Activated T-helper 9 cell treated with anti-CD3 and anti-CD28 coated beads, Interleukin-2, amount 50 U/mL, for 16 hours (primary cell): ENCODE measurements around the gene SORCS3.

ENCODE experiments used
- DNase-seq: peaks from one replicate; pipeline ENCODE4 v3.0.0-alpha.2; 2020; ENCODE audit warnings: low read depth

The SORCS3 gene

DNA sequence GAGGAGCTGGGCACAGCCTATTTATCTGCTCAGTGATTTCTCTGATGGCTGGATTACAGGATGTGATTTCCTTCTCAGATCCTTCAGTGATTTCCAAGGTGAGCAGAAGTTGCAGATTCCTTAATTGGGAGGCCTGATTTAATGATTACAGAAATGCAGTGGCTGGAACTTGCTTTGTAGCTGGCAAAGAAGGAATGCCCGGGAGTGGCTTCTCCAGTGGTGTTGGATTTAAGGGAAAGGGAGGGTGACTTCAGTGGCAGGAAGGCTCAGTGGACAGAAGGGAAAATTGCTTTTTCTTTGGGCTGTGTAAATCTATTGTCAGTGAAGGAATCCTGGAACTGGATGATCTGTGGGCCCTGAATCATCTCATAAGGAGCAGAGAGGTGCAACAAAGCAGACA is 5.1 kb downstream of the SORCS3 start:
- DNase-seq = no peak

DNA sequence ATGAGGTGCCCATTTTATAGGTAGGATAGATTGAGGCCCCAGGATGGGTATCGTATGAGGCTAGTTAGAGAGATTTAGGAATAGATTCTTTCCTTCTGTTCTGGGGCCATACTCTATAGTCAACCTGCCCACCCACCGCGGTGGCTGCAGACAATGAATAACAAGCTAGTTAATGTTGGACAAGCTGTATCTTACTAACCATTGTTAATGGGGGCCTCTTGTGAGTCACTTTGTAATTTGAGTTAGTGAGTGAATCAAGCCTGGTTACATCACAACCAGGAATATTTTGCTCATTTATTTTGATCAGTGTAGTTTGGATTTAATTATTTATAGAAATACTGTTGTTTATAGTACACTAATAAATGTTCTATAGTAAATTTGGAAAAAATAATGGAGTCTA is 7.3 kb downstream of the SORCS3 start:
- DNase-seq = no peak

DNA sequence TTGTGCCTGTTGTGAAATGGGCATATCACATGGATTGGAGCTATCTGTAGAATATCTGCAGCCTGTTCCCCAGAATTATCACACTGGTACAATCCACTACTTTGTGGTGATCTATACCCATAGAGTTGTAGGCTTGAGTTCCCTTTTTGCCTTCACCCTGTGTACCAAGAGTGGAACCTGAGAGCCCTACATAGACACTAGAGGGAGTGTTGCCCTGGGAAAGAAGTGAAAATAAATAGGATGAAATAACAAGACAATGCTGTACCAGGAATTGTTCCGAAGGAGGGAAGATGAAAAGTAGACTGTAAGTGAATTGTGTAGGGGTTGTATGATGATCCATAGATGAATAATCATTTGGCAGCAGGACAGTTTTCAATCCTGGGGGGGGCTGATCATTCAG is 9.0 kb downstream of the SORCS3 start:
- DNase-seq = no peak

DNA sequence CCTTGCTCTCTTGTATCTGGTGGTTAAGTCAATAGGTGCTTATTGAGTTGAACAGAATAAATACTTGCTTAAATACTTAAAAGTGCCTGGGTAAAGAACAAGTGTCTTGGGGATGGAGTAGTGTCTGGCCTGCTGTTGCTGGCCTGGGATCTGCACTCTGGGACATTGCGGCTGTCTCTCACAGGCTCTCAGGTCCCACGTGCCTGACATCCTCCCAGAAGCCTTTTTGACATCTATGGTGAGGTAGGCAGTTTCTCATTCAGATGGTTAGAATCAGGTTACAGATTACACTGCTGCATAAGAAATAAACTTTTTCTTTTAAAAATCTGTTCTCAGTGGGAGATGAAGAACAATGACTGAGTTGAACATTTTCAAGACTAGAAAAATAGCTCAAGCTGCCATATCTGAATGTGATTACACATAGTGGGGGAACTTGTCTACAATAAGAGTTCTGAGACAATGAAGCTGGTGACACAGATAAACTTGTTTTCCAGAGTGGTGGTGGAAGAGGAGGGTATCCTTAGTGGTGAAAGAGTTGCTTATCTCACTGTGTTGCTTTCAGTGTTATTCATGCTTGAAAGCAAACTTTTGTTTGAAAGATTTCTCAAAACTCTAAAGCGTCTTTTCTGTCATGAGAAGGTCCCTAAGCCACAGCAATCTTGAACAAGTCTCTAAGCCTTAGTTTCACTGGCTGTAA is 9.7 kb downstream of the SORCS3 start:
- DNase-seq = no peak

DNA sequence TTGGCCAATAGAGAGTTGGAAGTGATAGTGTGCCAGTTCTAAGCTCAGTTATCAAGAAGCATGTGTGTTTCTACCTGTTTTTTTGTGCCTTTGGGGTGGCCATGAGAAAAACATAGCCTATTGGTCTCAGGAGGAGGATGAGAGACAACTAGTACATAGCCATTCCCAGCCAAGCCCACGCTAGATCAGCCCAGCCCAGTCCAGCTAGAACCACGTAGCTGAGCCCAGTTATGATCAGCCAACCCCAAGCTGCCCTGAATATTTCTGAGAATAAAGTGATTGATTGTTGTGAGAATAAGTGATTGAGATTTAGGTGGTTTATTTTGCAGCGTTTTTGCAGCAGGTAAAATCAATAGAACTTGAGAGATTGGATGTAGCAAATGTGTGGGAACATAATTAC is 15.9 kb downstream of the SORCS3 start:
- DNase-seq = no peak

DNA sequence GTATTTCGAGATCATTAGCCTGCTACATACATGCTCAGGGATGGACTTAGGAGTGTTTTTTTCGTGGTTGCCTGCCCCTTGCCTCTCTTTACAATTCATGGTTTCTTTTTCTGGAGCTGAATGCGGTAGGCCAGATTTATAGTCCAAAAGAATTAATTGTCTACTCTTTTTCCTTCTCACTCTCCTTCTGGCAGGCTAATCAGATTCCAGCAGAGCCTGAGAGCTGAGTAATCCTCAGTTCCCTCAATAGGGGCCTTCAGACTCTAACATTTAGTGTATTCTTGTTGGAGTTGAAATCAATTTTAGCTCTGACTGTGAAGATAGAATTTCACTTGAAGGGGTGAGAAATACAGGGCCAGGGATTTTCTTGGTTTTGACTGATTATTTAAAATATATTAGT is 16.4 kb downstream of the SORCS3 start:
- no peak for DNase-seq

DNA sequence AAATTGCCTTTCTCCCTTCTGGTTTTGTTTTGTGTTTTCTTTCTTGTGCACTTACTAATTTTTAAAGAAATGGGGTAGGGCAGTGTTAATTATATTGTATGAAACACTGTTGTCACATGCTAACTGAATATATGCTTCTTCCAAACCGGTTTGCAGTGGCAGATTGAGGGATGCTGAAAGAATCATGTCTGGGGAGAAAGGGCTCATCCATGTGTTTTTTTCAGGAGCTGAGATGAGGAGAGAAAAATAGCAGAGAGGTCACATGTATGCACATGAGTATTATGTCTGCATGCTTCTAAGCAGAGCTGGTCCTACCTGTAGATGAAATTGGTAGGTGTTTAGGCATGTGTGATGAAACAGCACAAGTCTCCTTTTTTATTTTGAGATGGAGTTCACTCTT is 17.0 kb downstream of the SORCS3 start:
- DNase-seq = no peak

DNA sequence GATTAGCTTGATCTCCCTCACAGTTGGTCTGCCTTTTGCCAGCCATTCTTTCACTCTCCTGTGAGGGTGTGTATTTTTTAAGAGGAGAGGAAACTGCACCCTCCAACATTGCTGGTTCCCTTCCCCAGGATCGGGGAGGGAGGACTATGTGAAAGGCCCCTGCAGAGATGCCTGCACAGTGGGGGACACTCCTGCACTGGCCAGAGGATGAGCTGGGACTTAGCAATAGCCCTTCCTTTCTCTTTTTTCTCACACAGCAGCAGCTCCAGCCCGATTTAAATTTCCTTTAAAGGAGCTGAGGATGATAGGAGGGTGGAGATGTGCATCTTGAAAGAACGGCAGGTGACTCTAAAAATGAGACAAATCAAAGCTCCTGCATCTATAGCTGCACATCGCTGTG is 18.7 kb downstream of the SORCS3 start:
- no peak for DNase-seq

DNA sequence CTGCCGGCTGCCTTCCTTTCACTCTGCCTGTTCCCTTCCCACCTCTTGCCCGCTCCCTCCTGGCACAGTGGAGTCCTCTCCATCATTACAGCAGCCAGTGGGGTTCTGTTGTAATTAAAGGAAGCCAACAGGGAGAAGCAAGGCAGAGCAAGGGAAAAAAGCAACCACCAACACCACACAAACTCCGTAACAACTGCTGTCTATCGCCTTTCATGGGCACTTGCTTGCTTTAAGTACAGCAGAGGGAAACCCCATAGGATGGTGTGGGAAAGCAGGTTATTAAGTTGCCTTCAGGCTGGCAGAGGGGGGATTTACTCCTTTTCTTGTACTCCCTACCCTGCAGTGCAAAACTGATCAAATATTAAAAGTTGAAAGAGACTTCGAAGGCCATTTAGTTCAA is 22.0 kb downstream of the SORCS3 start:
- no peak for DNase-seq

DNA sequence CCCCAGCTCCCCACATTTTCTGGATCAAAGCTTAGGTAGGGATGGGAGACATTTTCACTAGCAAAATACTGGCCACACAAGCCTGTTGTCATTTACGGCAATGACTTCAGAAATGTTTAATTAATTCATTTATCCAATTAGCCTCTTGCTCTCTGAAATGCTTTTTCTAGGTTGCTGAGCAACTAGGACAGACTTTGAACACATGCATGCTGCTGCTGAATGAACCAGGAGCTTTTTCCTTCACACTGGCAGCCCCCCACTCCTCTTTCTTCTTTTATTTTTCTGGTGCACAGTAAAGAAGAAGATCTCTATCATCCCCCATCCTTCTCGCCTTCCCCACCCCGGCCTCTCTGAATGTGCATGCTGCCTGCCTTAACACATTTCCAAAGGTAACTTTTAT is 22.5 kb downstream of the SORCS3 start:
- DNase-seq = no peak

DNA sequence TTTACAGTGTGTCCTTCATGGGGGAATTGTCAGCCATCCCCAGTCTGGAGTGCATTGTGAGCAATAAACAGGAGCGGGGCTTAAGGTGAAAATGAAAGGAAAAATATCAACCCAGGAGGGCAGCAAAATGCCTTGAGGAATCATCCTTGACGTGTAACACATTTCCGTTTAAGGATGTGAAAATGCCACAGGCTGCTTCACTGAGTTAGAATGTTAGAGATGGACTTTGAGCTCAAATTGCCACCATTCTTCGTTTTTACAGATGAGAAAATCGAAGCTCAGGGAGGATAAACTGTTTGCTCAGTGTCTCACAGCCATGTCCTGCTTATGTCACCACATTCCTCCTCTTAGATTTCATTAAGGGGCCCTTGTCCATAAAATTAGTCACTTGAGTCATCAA is 23.1 kb downstream of the SORCS3 start:
- no peak for DNase-seq

DNA sequence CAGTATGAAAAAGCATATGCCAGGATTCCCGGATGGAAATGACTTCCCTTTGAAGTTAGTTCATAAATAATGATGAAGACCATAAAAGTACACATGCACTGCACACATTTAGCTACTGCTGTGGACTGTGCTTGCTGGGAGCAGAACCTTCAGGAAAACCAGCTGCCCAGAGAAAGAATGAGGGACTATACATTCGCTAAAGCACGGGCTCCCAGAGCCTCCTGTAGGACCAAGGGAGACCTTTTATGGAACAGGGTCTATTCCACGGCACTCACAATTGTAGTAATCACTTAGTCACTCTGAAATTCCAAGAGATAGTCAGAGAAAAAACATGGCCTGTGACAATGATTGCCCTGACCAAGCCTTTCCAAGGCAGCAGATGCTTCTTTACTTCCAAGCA is 24.1 kb downstream of the SORCS3 start:
- no peak for DNase-seq

DNA sequence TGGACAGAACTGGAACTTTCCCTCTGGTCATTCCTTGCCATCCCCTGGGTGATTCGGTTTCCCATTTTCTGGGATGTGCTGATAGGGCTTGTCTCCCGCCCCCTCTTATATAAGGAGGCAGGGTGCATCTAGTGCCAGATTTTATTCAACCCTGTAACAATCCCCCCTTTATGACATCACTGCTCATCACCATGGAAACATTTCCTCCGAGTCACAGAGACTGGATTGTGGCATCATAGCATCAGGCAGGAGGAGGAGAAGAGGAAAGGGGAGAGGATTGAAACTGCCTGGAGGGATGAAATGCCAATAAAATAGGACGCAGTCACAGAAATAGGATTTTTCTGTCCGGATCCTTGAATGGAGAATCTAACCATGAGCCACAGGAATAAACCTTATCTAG is 25.0 kb downstream of the SORCS3 start:
- no peak for DNase-seq

DNA sequence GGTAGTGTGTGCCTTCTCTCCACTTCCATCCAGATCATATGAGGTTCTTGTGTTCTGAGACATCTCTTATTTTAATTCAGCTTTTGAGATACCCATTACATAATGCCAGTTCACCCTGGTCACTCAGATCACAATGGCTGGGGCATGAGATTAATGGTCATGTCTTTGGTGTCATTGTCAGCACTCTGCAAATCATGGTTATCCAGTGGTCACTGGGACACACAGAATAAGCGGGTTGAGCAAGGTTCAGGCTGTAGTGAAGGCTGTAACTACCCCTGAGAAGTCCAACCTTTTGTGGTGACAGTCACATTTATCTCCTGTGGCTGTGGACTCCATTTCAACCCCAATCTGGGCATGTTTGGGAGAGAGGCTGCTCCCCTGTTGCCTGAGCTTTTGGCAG is 35.8 kb downstream of the SORCS3 start:
- no peak for DNase-seq

DNA sequence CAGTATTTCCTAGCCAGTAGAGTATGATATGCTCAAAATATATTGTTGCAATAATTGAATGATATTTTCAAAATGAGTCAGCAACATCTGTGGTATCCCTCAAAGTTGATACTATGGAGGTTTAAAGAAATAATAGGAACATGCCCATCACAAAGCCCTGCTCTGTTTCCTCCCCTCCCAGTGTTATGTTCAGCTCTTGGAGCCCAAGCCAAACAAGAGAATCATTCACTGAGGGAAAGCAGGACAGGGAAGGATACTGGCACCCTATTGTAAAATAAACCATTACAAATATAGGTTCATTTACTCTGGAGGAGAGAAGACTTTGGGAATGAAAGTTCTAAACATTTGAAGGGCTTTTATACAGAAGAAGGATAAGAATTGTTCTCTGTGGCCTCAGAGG is 37.6 kb downstream of the SORCS3 start:
- DNase-seq = no peak

DNA sequence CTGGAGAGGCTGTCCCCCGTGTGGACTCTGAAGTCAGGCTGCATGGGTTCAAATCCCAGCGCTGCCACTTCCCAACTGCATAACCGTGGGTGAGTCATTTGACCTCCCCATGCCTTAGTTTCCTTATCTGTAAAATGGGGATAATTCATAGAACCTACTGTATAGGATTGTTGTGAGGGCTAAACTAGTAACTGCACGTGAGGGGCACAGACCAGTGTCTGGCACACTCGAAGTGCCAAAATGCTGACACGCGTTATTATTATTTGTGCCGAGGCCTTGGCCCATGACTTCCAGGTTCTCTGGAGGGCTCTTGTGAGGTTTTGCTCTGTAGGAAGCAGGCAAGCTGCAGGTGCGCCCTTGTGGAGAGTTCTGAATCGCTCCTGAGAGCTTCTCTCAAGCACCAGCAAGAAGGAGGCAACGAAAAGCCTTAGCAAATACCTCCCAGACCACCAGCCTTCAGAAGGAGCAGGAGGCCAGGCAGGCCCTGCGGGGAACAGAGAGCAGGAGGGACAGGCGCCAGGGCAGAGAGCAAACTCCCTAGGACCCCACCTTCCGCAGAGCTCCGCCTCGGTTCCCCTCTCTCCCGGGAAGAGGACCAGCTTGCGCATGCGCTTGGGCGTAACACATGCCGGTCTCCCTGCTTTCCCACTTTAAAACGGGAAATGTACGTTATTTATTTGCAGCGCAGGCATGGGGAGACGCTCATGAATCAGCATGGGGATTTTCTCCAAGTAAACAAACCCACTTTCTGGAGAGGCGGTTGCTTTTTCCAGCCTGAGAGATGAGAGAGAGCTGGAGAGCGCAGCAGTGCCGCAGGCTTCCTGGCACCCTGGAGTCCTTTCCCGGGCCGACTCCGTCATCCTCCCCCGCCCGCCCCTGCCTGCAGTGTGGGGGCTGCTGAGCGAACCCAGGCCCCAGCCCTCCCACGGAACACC is 39.6 kb downstream of the SORCS3 start:
- no peak for DNase-seq

DNA sequence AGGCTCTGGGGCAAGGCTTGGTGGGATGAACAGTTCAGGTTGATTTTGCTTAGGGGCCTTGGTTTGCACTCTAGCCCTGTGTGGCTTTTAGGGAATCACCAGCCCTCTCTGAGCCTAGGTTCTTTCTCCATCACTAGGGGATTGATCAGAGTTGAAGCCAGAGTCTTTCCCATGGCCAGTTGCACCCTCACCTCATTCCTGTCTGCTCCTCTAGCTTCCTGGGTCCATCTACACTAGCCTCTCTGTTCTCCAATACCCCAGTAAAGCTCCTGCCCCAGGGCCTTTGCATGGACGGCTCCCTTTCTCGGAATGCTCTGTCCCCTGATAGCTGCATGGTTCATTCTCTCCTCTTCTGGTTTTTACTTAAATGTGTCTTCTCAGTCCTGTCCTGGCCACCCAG is 40.4 kb downstream of the SORCS3 start:
- no peak for DNase-seq

DNA sequence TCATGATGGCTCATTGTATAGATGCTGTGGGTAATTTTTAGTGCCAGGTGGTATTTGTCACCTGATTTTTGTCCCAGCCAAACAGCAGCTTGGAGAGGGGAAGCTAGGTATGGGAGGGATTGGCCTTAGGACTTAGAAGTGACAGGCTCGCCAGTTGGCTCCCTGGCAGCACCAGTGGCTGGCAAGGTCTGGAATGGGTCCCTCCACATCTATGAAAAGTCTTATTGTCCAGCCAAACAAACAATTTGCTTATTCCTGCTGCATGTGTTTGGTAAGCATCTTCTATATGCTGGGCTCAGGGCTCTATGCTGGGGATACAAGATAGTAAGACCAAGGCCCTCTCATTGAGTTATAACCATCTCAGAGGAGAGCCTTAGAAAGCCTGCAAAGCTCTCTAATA is 42.5 kb downstream of the SORCS3 start:
- no peak for DNase-seq

DNA sequence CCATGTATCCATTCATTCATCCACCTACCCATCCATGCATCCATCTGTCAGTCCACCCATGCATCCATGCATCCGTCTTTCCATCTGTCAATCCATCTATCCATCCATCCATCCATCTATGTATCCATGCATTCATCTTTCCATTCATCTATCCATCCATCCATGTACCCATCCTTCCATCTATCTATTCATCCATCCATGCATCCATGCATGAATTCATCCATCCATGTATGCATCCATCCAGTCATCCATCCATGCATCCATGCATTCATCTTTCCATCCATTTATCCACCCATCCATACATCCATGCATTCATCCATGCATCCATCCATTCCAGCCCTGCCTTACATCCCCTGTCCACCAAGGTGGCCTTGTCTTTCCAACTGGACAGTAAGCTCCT is 45.7 kb downstream of the SORCS3 start:
- no peak for DNase-seq

DNA sequence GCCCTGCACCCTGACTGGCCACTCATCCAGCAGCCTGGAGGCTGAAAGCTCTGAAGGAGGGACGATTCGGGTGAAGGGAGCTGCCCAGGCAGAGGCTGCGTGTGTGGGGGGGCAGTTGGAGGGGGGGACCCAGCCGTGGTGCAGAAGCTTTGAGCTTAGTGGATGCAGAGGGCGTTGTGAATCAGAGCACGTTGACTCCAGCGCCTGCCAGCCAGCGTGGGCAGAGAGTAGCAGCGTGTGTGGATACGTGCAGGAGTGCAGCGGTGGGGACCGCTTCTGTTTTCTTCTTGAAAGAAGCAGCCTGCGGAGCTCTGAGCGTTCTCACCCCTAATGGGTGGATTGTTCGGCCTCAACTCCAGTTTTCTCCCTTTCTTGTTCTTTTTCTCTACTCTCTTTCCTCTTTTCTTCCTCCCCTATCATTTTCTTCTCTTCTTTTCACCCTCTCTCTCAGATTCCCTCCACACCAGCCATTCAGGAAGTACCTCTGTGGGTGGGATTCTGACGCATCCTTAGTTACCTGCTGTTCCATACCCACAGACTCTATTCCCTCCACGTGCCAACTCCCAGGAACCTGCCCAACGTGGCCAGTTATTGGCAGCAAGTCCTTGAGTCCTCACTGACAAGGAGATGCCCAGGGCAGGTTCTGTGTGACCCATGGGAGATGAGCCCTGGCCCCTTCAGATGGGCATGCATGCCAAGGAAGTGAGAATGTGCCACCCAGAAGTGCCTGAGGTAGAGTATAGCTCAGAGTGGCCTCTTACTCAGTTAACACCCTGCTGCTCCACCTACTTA is 47.4 kb downstream of the SORCS3 start:
- DNase-seq = no peak

DNA sequence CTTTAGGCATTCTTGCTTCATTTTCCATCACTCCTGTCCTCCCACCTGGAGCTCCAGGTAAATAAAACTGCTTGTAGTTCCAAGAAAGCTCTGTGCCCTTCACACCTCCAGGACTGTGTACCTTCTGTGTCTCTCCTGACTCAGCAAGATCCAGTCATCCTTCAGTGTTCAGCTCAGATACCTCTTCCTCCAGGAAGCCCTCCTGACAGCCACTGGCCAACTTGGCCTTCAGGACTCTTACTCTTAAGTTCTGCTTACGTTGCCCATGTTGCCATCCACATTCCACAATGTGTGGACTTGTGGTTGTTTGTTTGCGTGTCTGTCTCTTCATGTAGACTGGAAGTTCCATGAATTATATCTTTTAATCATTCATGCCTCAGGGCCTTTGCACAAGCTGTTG is 48.0 kb downstream of the SORCS3 start:
- DNase-seq = no peak

DNA sequence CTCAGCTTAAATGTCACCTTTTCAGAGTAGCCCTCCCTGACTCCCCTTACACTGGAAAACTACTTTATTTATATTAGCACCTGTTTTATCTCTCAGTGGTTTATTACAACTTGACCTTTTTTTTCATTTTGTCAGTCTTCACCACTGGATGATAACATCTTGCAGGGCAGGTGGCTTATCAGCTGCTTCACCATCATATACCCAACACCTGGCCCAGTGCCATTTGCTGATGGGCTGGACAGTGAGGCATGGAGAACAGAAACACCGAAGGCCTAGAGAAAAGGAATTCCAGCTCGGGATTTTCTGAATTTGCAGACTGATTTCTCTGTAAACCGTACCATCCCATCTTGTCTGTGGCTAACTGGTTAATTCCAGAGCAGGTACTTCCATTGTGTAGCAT is 48.5 kb downstream of the SORCS3 start:
- DNase-seq = no peak

DNA sequence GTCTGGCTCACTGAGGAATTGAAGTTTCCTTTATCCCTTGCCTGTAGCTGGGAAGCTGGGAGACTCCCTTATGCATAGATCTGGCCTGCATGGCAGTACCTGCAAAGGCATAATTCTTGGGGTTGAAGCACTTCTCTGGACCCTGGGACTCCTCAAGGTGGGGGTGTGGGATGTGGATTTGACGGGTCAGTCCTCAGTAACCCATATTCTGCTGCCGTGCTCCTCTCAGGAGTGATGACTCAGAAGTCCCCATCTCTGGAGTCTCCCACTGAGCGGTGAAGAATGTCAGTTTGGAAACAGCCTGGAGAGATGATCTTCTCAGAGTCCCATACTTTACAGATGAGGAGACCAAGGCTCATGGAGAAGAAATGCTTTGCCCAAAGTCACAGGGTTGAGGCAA is 49.0 kb downstream of the SORCS3 start:
- no peak for DNase-seq
